GM12878 (cell line): ENCODE measurements around the gene CBR4. TPM values are rescaled to one million over a fixed set of nuclear protein-coding genes. Genes with fewer than 3 reads are reported as not detected.

Source experiments
- ATAC-seq: fragments of 200-7000 bp; cut with Tn5 transposase; 3 replicates; pipeline ENCODE4 v1.9.1; 2020; ENCODE audit warnings: mild to moderate bottlenecking, moderate library complexity
- BruUV-seq: library from RNA; stranded (reverse); fragments of 400-500 nt; replicated peaks from 2 replicates; lab custom pipeline; 2021; lab: Mats Ljungman, UMichigan
- CTCF ChIA-PET: fragments of 300-600 bp; sonication (Branson Sonifier 250); formaldehyde crosslinking; extraction: SDS; loops from one replicate; lab custom pipeline; 2021; ENCODE audit warnings: inconsistent platforms; lab: Yijun Ruan, JAX
- POLR2A ChIA-PET: fragments of 350-600 bp; formaldehyde crosslinking; extraction: SDS; loops from one replicate; lab custom pipeline; 2021; ENCODE audit warnings: inconsistent platforms; lab: Charles Lee
- RAD21 ChIA-PET: fragments of 300-600 bp; sonication (Branson Sonifier 250); formaldehyde crosslinking; loops from one replicate; lab custom pipeline; 2023; ENCODE audit warnings: antibody characterized with exemption; ENCODE audit not compliant: unreplicated experiment; lab: Charles Lee
- SMC1A ChIA-PET: fragments of 300-600 bp; sonication (Branson Sonifier 250); formaldehyde crosslinking; loops from one replicate; lab custom pipeline; 2023; ENCODE audit not compliant: unreplicated experiment, uncharacterized antibody; lab: Charles Lee
- DNase-seq: peaks from one replicate; pipeline ENCODE4 v3.0.0-alpha.2; 2011; ENCODE audit warnings: low read depth, low spot score
- FAIRE-seq: peaks from 3 replicates; lab custom pipeline; 2011; peaks lifted over from hg19 to GRCh38; lab: Jason Lieb, UNC
- H2AFZ ChIP-seq: 2 replicates; pipeline ENCODE4 v1.6.0; 2011; ENCODE audit warnings: low read depth, low read length, control low read depth; ENCODE audit not compliant: control insufficient read depth
- H3K27ac ChIP-seq: 2 replicates; pipeline ENCODE4 v1.5.1; 2011; ENCODE audit warnings: control low read depth; ENCODE audit not compliant: control insufficient read depth, insufficient read depth
- H3K27me3 ChIP-seq, 2 experiments: replicated peaks in 1 of 2; 2 replicates each; pipeline versions ENCODE4 v1.6.0 to v1.6.1; 2011; ENCODE audit warnings: low read length in 1 of 2; ENCODE audit not compliant: control insufficient read depth in 2 of 2, insufficient read depth in 2 of 2
- H3K36me3 ChIP-seq, 2 experiments: 2 replicates each; pipeline ENCODE4 v1.5.1; 2011; ENCODE audit warnings: low read length in 1 of 2; ENCODE audit not compliant: control insufficient read depth in 2 of 2, insufficient read depth in 2 of 2
- H3K4me1 ChIP-seq: 2 replicates; pipeline ENCODE4 v1.6.1; 2011; ENCODE audit warnings: mild to moderate bottlenecking, low read length, moderate library complexity, mixed read lengths; ENCODE audit not compliant: control insufficient read depth, insufficient read depth
- H3K4me2 ChIP-seq: 2 replicates; pipeline ENCODE4 v1.6.0; 2011; ENCODE audit warnings: control low read depth; ENCODE audit not compliant: control insufficient read depth, insufficient read depth
- H3K4me3 ChIP-seq: fragments of 200-600 bp; sonication (generic); 2 replicates; pipeline ENCODE4 v1.5.1; 2016
- H3K79me2 ChIP-seq: 2 replicates; pipeline ENCODE4 v1.6.0; 2011; ENCODE audit warnings: low read length; ENCODE audit not compliant: control insufficient read depth, insufficient read depth
- H3K9ac ChIP-seq: 2 replicates; pipeline ENCODE4 v1.8.0; 2011; ENCODE audit warnings: low read length, control low read depth, mixed read lengths; ENCODE audit not compliant: control insufficient read depth, insufficient read depth
- H3K9me3 ChIP-seq: replicated peaks from 3 replicates; pipeline ENCODE4 v1.5.1; 2011; ENCODE audit warnings: mild to moderate bottlenecking, low read length; ENCODE audit not compliant: control insufficient read depth, insufficient read depth
- H4K20me1 ChIP-seq: 2 replicates; pipeline ENCODE4 v1.6.0; 2011; ENCODE audit not compliant: control insufficient read depth, insufficient read depth
- ATF3 ChIP-seq: IDR thresholded peaks from 2 replicates; pipeline ENCODE4 v1.6.1; 2011; ENCODE audit warnings: low read depth, mild to moderate bottlenecking, low read length, moderate library complexity, borderline replicate concordance; ENCODE audit errors: extremely low read depth
- CHD1 ChIP-seq: IDR thresholded peaks from 2 replicates; pipeline ENCODE4 v1.6.1; 2012; ENCODE audit warnings: low read depth, low read length, improper control_type of control experiment
- EP300 ChIP-seq, 2 experiments: fragments of 150-350 bp in 1 of 2; IDR thresholded peaks; 2 replicates each; pipeline ENCODE4 v1.6.1; 2011 to 2012; ENCODE audit warnings: low read depth in 2 of 2, low read length in 2 of 2, borderline replicate concordance in 1 of 2, improper control_type of control experiment in 1 of 2, inconsistent platforms in 1 of 2; ENCODE audit not compliant: control insufficient read depth in 1 of 2
- FOXM1 ChIP-seq: IDR thresholded peaks from 2 replicates; pipeline ENCODE4 v1.6.1; 2012; ENCODE audit warnings: low read depth, mild to moderate bottlenecking, inconsistent platforms, low read length, moderate library complexity
- JUNB ChIP-seq: IDR thresholded peaks from 2 replicates; pipeline ENCODE4 v1.6.1; 2016; ENCODE audit warnings: antibody characterized with exemption, mild to moderate bottlenecking
- KLF5 ChIP-seq: fragments of 450-650 bp; IDR thresholded peaks from 2 replicates; pipeline ENCODE4 v1.6.1; 2014; ENCODE audit warnings: mild to moderate bottlenecking; ENCODE audit not compliant: partially characterized antibody
- MEF2B ChIP-seq: fragments of 450-650 bp; IDR thresholded peaks from 2 replicates; pipeline ENCODE4 v1.6.1; 2018; ENCODE audit warnings: mild to moderate bottlenecking, moderate library complexity; ENCODE audit not compliant: partially characterized antibody, poor library complexity, severe bottlenecking
- NFYB ChIP-seq: IDR thresholded peaks from 2 replicates; pipeline ENCODE4 v1.6.1; 2011; ENCODE audit warnings: low read depth, mild to moderate bottlenecking, low read length, improper control_type of control experiment, moderate library complexity; ENCODE audit not compliant: insufficient read depth
- NR2C1 ChIP-seq: fragments of 450-650 bp; IDR thresholded peaks from 2 replicates; pipeline ENCODE4 v1.6.1; 2017; ENCODE audit warnings: antibody characterized with exemption, mild to moderate bottlenecking, moderate library complexity
- PML ChIP-seq: IDR thresholded peaks from 2 replicates; pipeline ENCODE4 v1.6.1; 2012; ENCODE audit warnings: low read length, inconsistent platforms
- RB1 ChIP-seq: fragments of 450-650 bp; formaldehyde crosslinking; IDR thresholded peaks from 2 replicates; pipeline ENCODE4 v1.6.1; 2017; ENCODE audit warnings: mild to moderate bottlenecking, borderline replicate concordance
- ZBED1 ChIP-seq: IDR thresholded peaks from 2 replicates; pipeline ENCODE4 v1.6.1; 2016; ENCODE audit warnings: borderline replicate concordance
- ZNF384 ChIP-seq: IDR thresholded peaks from 2 replicates; pipeline ENCODE4 v1.6.1; 2012; ENCODE audit warnings: low read depth, mild to moderate bottlenecking, low read length, improper control_type of control experiment, borderline replicate concordance
- WGBS: methylation state at CpG from one replicate; pipeline ENCODE4 v1.1.6; 2016; ENCODE audit warnings: low lambda C conversion rate; ENCODE audit not compliant: insufficient replicate concordance, insufficient coverage; ENCODE audit errors: missing lambda C conversion rate; 5-methylcytosine and 5-hydroxymethylcytosine counted together
- in situ Hi-C: fragments of 300-500 bp; cut with MboI; formaldehyde crosslinking; loops from 9 replicates; pipeline ENCODE4 v1.14.3; 2018; ENCODE audit warnings: mixed read lengths
- intact Hi-C: fragments of 100-400 bp; cut with micrococcal nuclease; formaldehyde crosslinking; loops from one replicate; pipeline ENCODE4 v1.14.2; 2022; ENCODE audit not compliant: unreplicated experiment
- polyA plus RNA-seq, 11 experiments: library from polyadenylated mRNA; depleted of rRNA in 4 of 11; unstranded in 6 of 11; stranded (reverse) in 5 of 11; fragments of >200 nt; fragmentation: Nextera tagmentation in 4 of 11; fragmentation: Illumina TruSeq in 1 of 11; extraction: Ambion mirVana in 4 of 11; extraction: Trizol in 1 of 11; gene quantifications; 1 replicate in 1 of 11; 2 replicates in 10 of 11; pipeline versions ENCODE4 v1.2.1 to v1.2.3, GENCODE V29; 2011 to 2016; ENCODE audit warnings: inconsistent platforms in 2 of 11, missing spikeins in 2 of 11, low read depth in 1 of 11
- total RNA-seq, 4 experiments: library from RNA; depleted of rRNA in 3 of 4; stranded (reverse); fragments of >200 nt in 3 of 4; fragmentation: Illumina TruSeq in 1 of 4; extraction: Trizol in 1 of 4; gene quantifications; 2 replicates each; pipeline versions ENCODE4 v1.2.1 to v1.2.3, GENCODE V29; 2013 to 2021
- TF ChIP-seq, protein P1 (sequence below): fragments of 450-650 bp; IDR thresholded peaks from 2 replicates; pipeline ENCODE4 v1.6.1; 2018; ENCODE audit warnings: borderline replicate concordance, mild to moderate bottlenecking; ENCODE audit not compliant: partially characterized antibody
- TF ChIP-seq, protein P2 (sequence below): fragments of 450-650 bp; IDR thresholded peaks from 2 replicates; pipeline ENCODE4 v1.6.1; 2017; ENCODE audit warnings: borderline replicate concordance
- TF ChIP-seq, protein P3 (sequence below): fragments of 450-650 bp; IDR thresholded peaks from 2 replicates; pipeline ENCODE4 v1.6.1; 2017; ENCODE audit warnings: mild to moderate bottlenecking, moderate library complexity

CBR4 gene
- total and polyA plus RNA-seq, 10 of the 15 experiments (the other 5 are each of a cell fraction or from before 2014, with no cell fraction given): 17.3 to 38.8 (median 24.8) TPM

- SMC1A ChIA-PET: interaction anchor here (1.0 kb wide), 1 partner anchor 51 kb away, joined by 3 read pairs; no protein-coding TSS in a partner anchor
Observed at GRCh38 chr4:168972596-168972995, 37.5 kb downstream of the CBR4 start.

More at GRCh38 chr4:168972596-168972995, 37.5 kb downstream of the CBR4 start:
- BruUV-seq: no TSS peak
- H3K9ac ChIP-seq: no peak overlapping the region
- ChIA-PET CTCF (no interaction called here), POLR2A (no interaction called here), RAD21 (no interaction called here)
- no peak overlapping the region for H3K4me3 ChIP-seq
- no peak for ATAC-seq
- FAIRE-seq: no peak
- no peaks in the 10 kb centered on the region for H3K27me3 ChIP-seq
- peaks cover 2% of the 10 kb centered on the region for H3K9me3 ChIP-seq
- H3K36me3 ChIP-seq: peaks cover 0 to 15% of the 10 kb centered on the region in 2 experiments; a peak in 2 of 4 replicates
- intact Hi-C loops (no loop called here), in situ Hi-C loops (no loop called here)
- no peaks in the 10 kb centered on the region for H3K4me1 ChIP-seq
- H2AFZ ChIP-seq: no peak overlapping the region
- H3K27ac ChIP-seq: no peak overlapping the region
- WGBS: 35% methylated on average over 4 of the region's 4 CpGs
- no peak overlapping the region for H3K4me2 ChIP-seq
- TF ChIP-seq KLF5 (no peak), MEF2B (no peak), PML (no peak), ATF3 (no peak), NFYB (no peak), FOXM1 (no peak), EP300 (IDR thresholded peaks at IDR 0.05; ENCODE audit: borderline replicate concordance in 1 of 2, control insufficient read depth in 1 of 2, low read depth in 2 of 2, low read length in 2 of 2) (no peak), ZNF384 (no peak), JUNB (no peak), ZBED1 (no peak), RB1 (no peak), CHD1 (no peak), NR2C1 (no peak)
- TF ChIP-seq, protein P1, sequence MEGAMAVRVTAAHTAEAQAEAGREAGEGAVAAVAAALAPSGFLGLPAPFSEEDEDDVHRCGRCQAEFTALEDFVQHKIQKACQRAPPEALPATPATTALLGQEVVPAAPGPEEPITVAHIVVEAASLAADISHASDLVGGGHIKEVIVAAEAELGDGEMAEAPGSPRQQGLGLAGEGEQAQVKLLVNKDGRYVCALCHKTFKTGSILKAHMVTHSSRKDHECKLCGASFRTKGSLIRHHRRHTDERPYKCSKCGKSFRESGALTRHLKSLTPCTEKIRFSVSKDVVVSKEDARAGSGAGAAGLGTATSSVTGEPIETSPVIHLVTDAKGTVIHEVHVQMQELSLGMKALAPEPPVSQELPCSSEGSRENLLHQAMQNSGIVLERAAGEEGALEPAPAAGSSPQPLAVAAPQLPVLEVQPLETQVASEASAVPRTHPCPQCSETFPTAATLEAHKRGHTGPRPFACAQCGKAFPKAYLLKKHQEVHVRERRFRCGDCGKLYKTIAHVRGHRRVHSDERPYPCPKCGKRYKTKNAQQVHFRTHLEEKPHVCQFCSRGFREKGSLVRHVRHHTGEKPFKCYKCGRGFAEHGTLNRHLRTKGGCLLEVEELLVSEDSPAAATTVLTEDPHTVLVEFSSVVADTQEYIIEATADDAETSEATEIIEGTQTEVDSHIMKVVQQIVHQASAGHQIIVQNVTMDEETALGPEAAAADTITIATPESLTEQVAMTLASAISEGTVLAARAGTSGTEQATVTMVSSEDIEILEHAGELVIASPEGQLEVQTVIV: no peak
- TF ChIP-seq, protein P2, sequence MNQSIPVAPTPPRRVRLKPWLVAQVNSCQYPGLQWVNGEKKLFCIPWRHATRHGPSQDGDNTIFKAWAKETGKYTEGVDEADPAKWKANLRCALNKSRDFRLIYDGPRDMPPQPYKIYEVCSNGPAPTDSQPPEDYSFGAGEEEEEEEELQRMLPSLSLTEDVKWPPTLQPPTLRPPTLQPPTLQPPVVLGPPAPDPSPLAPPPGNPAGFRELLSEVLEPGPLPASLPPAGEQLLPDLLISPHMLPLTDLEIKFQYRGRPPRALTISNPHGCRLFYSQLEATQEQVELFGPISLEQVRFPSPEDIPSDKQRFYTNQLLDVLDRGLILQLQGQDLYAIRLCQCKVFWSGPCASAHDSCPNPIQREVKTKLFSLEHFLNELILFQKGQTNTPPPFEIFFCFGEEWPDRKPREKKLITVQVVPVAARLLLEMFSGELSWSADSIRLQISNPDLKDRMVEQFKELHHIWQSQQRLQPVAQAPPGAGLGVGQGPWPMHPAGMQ: no peak
- TF ChIP-seq, protein P3, sequence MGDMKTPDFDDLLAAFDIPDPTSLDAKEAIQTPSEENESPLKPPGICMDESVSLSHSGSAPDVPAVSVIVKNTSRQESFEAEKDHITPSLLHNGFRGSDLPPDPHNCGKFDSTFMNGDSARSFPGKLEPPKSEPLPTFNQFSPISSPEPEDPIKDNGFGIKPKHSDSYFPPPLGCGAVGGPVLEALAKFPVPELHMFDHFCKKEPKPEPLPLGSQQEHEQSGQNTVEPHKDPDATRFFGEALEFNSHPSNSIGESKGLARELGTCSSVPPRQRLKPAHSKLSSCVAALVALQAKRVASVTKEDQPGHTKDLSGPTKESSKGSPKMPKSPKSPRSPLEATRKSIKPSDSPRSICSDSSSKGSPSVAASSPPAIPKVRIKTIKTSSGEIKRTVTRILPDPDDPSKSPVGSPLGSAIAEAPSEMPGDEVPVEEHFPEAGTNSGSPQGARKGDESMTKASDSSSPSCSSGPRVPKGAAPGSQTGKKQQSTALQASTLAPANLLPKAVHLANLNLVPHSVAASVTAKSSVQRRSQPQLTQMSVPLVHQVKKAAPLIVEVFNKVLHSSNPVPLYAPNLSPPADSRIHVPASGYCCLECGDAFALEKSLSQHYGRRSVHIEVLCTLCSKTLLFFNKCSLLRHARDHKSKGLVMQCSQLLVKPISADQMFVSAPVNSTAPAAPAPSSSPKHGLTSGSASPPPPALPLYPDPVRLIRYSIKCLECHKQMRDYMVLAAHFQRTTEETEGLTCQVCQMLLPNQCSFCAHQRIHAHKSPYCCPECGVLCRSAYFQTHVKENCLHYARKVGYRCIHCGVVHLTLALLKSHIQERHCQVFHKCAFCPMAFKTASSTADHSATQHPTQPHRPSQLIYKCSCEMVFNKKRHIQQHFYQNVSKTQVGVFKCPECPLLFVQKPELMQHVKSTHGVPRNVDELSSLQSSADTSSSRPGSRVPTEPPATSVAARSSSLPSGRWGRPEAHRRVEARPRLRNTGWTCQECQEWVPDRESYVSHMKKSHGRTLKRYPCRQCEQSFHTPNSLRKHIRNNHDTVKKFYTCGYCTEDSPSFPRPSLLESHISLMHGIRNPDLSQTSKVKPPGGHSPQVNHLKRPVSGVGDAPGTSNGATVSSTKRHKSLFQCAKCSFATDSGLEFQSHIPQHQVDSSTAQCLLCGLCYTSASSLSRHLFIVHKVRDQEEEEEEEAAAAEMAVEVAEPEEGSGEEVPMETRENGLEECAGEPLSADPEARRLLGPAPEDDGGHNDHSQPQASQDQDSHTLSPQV: no peak
- no peak for DNase-seq
- H3K79me2 ChIP-seq: no peaks in the 10 kb centered on the region
- H4K20me1 ChIP-seq: no peaks in the 10 kb centered on the region
